ENCODE results near the gene RACK1.

The RACK1 gene

GRCh38 chr5:181203093-181203711, 40.5 kb downstream of the RACK1 start:
- TF ChIP-seq CTCF (IDR thresholded peaks at IDR 0.05; ENCODE audit: insufficient read depth, low read length, poor library complexity, severe bottlenecking): no peak
- Histone ChIP-seq H3K4me3 (replicated peaks; ENCODE audit: low read depth, low read length) (no peak overlapping the region), H3K27me3 (replicated peaks; ENCODE audit: control insufficient read depth, insufficient read depth, low read length) (no peaks in the 10 kb centered on the region; the same call in none of the 2 replicates), H3K36me3 (ENCODE audit: control insufficient read depth, insufficient read depth, low read length) (no peaks in the 10 kb centered on the region)
- no peak for DNase-seq (ENCODE audit: extremely low read depth, insufficient read length)

- DNase-seq (ENCODE audit: extremely low read depth, insufficient read length): no peak
- Histone ChIP-seq H3K36me3 (ENCODE audit: control insufficient read depth, insufficient read depth, low read length) (no peaks in the 10 kb centered on the region), H3K27me3 (replicated peaks; ENCODE audit: control insufficient read depth, insufficient read depth, low read length) (no peaks in the 10 kb centered on the region; the same call in none of the 2 replicates), H3K4me3 (replicated peaks; ENCODE audit: low read depth, low read length) (no peak overlapping the region)
- TF ChIP-seq CTCF (IDR thresholded peaks at IDR 0.05; ENCODE audit: insufficient read depth, low read length, poor library complexity, severe bottlenecking): no peak
Observed at GRCh38 chr5:181200816-181201215, 42.9 kb downstream of the RACK1 start.

- TF ChIP-seq CTCF (IDR thresholded peaks at IDR 0.05; ENCODE audit: insufficient read depth, low read length, poor library complexity, severe bottlenecking): no peak
- Histone ChIP-seq H3K27me3 (replicated peaks; ENCODE audit: control insufficient read depth, insufficient read depth, low read length) (no peaks in the 10 kb centered on the region; the same call in none of the 2 replicates), H3K4me3 (replicated peaks; ENCODE audit: low read depth, low read length) (no peak overlapping the region), H3K36me3 (ENCODE audit: control insufficient read depth, insufficient read depth, low read length) (no peaks in the 10 kb centered on the region)
- DNase-seq (ENCODE audit: extremely low read depth, insufficient read length): no peak
Observed at GRCh38 chr5:181199881-181200638, 43.6 kb downstream of the RACK1 start.

GRCh38 chr5:181198905-181199519, 44.7 kb downstream of the RACK1 start:
- Histone ChIP-seq H3K36me3 (ENCODE audit: control insufficient read depth, insufficient read depth, low read length) (no peaks in the 10 kb centered on the region), H3K4me3 (replicated peaks; ENCODE audit: low read depth, low read length) (no peak overlapping the region), H3K27me3 (replicated peaks; ENCODE audit: control insufficient read depth, insufficient read depth, low read length) (no peaks in the 10 kb centered on the region; the same call in none of the 2 replicates)
- peak; percentile 59 for DNase-seq (ENCODE audit: extremely low read depth, insufficient read length)
- TF ChIP-seq CTCF (IDR thresholded peaks at IDR 0.05; ENCODE audit: insufficient read depth, low read length, poor library complexity, severe bottlenecking): no peak

GRCh38 chr5:181198106-181198685, 45.5 kb downstream of the RACK1 start:
- H3K4me3 ChIP-seq (replicated peaks; ENCODE audit: low read depth, low read length): no peak overlapping the region
- no peaks in the 10 kb centered on the region; the same call in 1 of the 2 replicates for H3K27me3 ChIP-seq (replicated peaks; ENCODE audit: control insufficient read depth, insufficient read depth, low read length)
- H3K36me3 ChIP-seq (ENCODE audit: control insufficient read depth, insufficient read depth, low read length): no peaks in the 10 kb centered on the region
- no peak for TF ChIP-seq CTCF (IDR thresholded peaks at IDR 0.05; ENCODE audit: insufficient read depth, low read length, poor library complexity, severe bottlenecking)
- no peak for DNase-seq (ENCODE audit: extremely low read depth, insufficient read length)
